ENCODE results near the gene TMEM237. TPM values are rescaled to one million over a fixed set of nuclear protein-coding genes. Genes with fewer than 3 reads are reported as not detected.
A peak's percentile ranks its signal among the peaks of the same experiment; 100 is the strongest.

Gene TMEM237
- polyA plus RNA-seq, 1 experiment, result 51.5 TPM

DNA sequence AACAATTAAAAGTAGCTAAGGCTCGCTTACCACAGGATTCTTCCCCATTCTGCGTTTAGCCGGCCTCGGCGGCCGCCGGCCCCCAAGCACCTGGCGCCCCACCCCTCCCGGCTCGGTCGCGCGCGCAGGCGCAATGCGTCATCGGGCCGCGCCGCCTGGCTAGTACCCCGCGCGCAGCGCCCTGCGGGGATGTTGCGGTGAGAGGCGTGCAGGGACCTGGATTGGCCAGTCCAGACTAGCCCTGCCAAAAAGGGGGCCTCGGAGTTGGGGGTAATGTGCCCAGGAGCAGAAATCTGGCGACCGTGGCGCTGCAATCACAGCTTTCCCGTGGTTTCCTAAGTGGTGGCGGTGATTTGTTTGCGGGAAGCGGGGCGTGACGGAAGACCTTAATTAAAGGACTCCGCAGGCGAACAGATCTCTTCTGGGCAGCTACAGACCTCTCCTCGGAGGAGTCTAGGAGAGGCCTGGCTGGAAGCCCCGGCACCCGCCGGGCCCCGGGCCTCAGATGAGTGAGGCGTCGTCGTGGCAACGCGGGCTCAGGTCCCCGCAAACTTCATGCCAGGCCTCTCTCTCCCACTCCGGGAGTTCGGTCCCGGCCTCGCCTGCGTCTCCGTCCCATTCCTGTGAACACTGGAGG is 606 bp downstream of the TMEM237 start:
- peak overlapping the region; percentile 91 for H3K4me3 ChIP-seq (ENCODE audit: low read depth, low read length)
- DNase-seq (ENCODE audit: low read depth, low spot score), result no peak
- TF ChIP-seq, protein P1, sequence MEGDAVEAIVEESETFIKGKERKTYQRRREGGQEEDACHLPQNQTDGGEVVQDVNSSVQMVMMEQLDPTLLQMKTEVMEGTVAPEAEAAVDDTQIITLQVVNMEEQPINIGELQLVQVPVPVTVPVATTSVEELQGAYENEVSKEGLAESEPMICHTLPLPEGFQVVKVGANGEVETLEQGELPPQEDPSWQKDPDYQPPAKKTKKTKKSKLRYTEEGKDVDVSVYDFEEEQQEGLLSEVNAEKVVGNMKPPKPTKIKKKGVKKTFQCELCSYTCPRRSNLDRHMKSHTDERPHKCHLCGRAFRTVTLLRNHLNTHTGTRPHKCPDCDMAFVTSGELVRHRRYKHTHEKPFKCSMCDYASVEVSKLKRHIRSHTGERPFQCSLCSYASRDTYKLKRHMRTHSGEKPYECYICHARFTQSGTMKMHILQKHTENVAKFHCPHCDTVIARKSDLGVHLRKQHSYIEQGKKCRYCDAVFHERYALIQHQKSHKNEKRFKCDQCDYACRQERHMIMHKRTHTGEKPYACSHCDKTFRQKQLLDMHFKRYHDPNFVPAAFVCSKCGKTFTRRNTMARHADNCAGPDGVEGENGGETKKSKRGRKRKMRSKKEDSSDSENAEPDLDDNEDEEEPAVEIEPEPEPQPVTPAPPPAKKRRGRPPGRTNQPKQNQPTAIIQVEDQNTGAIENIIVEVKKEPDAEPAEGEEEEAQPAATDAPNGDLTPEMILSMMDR (IDR thresholded peaks at IDR 0.05; ENCODE audit: low read depth, low read length), result no peak
- no peaks in the 10 kb centered on the region; the same call in 1 of the 2 replicates for H3K9me3 ChIP-seq (ENCODE audit: control insufficient read depth, insufficient read depth, low read length)
- no peaks in the 10 kb centered on the region for H3K27me3 ChIP-seq (ENCODE audit: control insufficient read depth, insufficient read depth, low read length)
- H3K27ac ChIP-seq (ENCODE audit: low read depth, low read length), result peak overlapping the region; percentile 94
- ChIA-PET CTCF (interaction anchor here (0.7 kb wide), 1 partner anchor 65 kb away, joined by 3 read pairs; no protein-coding TSS in a partner anchor), POLR2A (interaction anchor here (0.6 to 1.4 kb wide), 3 partner anchors 12 to 240 kb away, joined by 3 to 8 read pairs (median 3); partner anchors contain the start of genes STRADB and TRAK2)

DNA sequence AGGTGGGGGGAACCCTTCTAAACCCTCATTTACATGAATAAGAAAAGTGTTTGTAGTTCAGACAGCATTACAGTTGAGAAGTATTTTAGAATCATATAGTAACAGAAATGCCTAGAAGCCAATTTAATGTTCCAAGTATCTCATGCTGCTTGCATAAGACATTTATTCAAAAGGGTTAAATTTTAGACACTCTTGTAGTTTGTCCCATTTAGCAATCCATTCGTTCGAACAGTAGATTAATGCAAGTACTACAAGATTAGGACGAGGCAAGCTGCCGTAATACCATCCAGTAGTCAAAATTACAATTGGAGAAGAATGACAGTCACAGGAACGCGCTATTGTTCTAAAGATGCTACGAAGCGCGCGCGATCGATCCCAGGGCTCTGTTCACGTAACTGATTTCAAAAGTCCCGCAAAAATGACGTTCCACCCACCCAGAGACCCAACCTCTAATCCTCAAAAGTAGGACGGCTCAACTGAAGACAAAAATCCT is 1.2 kb downstream of the TMEM237 start:
- no peak for DNase-seq (ENCODE audit: low read depth, low spot score)
- ChIA-PET CTCF (no interaction called here), POLR2A (interaction anchor here (0.6 to 1.4 kb wide), 3 partner anchors 13 to 239 kb away, joined by 3 to 8 read pairs (median 3); partner anchors contain the start of genes STRADB and TRAK2)
- TF ChIP-seq, protein P1 (IDR thresholded peaks at IDR 0.05; ENCODE audit: low read depth, low read length), result no peak
- Histone ChIP-seq H3K4me3 (ENCODE audit: low read depth, low read length) (peak overlapping the region; percentile 91), H3K9me3 (ENCODE audit: control insufficient read depth, insufficient read depth, low read length) (no peaks in the 10 kb centered on the region; the same call in 1 of the 2 replicates), H3K27ac (ENCODE audit: low read depth, low read length) (peak overlapping the region; percentile 94), H3K27me3 (ENCODE audit: control insufficient read depth, insufficient read depth, low read length) (no peaks in the 10 kb centered on the region)

DNA sequence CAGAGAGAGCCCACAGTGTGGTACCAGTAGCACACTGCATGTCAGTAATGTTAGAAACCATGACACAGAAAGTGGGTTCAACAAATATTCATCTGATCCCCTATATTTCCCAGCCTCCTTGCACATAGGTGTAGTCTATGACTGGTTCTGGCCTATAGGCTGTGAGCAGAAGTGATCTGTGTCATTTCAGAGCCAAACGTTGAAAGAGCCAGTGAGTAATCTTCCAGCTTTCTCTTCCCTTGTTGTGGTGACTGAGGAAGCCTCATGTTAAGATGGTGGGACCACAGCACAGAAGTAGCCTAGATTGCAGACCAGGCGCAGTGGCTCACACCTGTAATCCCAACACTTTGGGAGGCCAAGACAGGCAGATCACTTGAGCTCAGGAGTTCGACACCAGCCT is 4.1 kb downstream of the TMEM237 start:
- TF ChIP-seq, protein P1 (IDR thresholded peaks at IDR 0.05; ENCODE audit: low read depth, low read length), result no peak
- POLR2A ChIA-PET, result no interaction called here
- Histone ChIP-seq H3K4me3 (ENCODE audit: low read depth, low read length) (no peak overlapping the region), H3K27me3 (ENCODE audit: control insufficient read depth, insufficient read depth, low read length) (no peaks in the 10 kb centered on the region), H3K9me3 (ENCODE audit: control insufficient read depth, insufficient read depth, low read length) (no peaks in the 10 kb centered on the region; the same call in 1 of the 2 replicates), H3K27ac (ENCODE audit: low read depth, low read length) (no peak overlapping the region)
- DNase-seq (ENCODE audit: low read depth, low spot score), result no peak
- CTCF ChIA-PET, result no interaction called here

DNA sequence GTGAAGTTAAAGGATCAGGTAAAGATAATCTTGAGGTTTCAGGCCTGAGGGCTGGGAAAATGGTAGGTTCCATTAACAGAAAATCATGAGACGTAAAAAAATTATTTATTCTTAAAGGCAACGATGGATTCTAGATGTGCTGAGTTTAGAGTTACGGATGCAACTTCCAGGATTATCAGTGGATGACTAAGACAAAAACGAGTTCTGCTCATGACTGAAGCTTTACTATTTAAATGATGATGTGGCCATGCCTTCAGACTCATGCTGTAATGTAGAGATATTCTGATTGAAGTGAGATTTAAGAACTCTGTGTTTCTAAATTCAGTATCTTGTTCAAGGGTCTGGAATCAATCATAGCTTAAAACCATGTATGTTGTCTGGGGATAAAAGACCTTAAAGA is 5.0 kb downstream of the TMEM237 start:
- POLR2A ChIA-PET, result no interaction called here
- DNase-seq (ENCODE audit: low read depth, low spot score), result no peak
- CTCF ChIA-PET, result interaction anchor here (0.6 kb wide), 1 partner anchor 307 kb away, joined by 3 read pairs; no protein-coding TSS in a partner anchor
- TF ChIP-seq, protein P1 (IDR thresholded peaks at IDR 0.05; ENCODE audit: low read depth, low read length), result no peak
- H3K9me3 ChIP-seq (ENCODE audit: control insufficient read depth, insufficient read depth, low read length), result no peaks in the 10 kb centered on the region; the same call in 1 of the 2 replicates
- no peak overlapping the region for H3K4me3 ChIP-seq (ENCODE audit: low read depth, low read length)
- H3K27ac ChIP-seq (ENCODE audit: low read depth, low read length), result no peak overlapping the region
- no peaks in the 10 kb centered on the region for H3K27me3 ChIP-seq (ENCODE audit: control insufficient read depth, insufficient read depth, low read length)

DNA sequence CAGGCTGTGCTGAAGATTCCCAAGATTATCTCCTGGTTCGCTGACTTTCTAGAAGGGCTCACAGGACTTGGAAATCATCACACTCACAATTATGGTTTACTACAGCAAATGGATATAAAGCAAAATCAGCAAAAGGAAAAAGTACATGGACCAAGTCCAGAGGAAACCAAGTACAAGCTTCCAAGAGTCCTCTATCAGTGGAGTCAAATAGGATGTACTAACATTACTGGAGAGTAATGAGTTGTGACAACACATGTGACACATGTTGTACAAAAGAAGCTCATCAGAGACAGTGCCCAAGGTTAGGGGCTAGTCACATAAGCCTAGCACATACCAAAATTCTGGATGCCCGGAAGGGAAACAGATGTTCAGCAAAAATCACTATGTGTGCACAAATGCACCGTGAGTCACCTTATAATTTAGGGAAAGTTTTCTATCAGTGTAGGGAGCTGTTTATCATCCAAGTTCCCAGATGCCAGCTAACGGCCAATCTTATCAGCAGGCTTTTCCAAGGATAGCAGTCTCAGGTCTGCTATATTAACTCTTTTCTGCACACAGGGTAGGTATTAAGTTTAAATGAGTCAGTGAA is 9.5 kb downstream of the TMEM237 start:
- ChIA-PET POLR2A (no interaction called here), CTCF (no interaction called here)
- no peak overlapping the region for H3K27ac ChIP-seq (ENCODE audit: low read depth, low read length)
- TF ChIP-seq, protein P1 (IDR thresholded peaks at IDR 0.05; ENCODE audit: low read depth, low read length), result no peak
- no peaks in the 10 kb centered on the region for H3K9me3 ChIP-seq (ENCODE audit: control insufficient read depth, insufficient read depth, low read length)
- H3K4me3 ChIP-seq (ENCODE audit: low read depth, low read length), result no peak overlapping the region
- H3K27me3 ChIP-seq (ENCODE audit: control insufficient read depth, insufficient read depth, low read length), result no peaks in the 10 kb centered on the region
- DNase-seq (ENCODE audit: low read depth, low spot score), result no peak

Measured in AG04450 (cell line).